Natural killer cell (primary cell): ENCODE measurements around the gene HEXIM1. TPM values are rescaled to one million over a fixed set of nuclear protein-coding genes. Genes with fewer than 3 reads are reported as not detected.
A peak's percentile ranks its signal among the peaks of the same experiment; 100 is the strongest.

Experiments
- ATAC-seq, 3 donors: fragments of 150-1000 bp in 2 of 3; fragments of 200-7000 bp in 1 of 3; cut with Tn5 transposase; 1 replicate in 1 of 3; 2 replicates in 2 of 3; pipeline ENCODE4 v1.10.0; 2021; ENCODE audit warnings: mild to moderate bottlenecking in 2 of 3, moderate library complexity in 2 of 3
- DNase-seq, 2 donors: peaks; one replicate each; pipeline versions ENCODE4 v3.0.0 to v3.0.0-alpha.2; 2013 to 2021; ENCODE audit warnings: mixed read lengths in 1 of 2
- H3K27ac ChIP-seq: one replicate; pipeline ENCODE4 v1.5.1; 2013; ENCODE audit warnings: mild to moderate bottlenecking, low read length
- H3K27me3 ChIP-seq: one replicate; pipeline ENCODE4 v1.6.1; 2013; ENCODE audit warnings: low read length; ENCODE audit not compliant: control insufficient read depth, insufficient read depth
- H3K36me3 ChIP-seq: one replicate; pipeline ENCODE4 v1.6.1; 2013; ENCODE audit warnings: low read length; ENCODE audit not compliant: control insufficient read depth, insufficient read depth
- H3K4me1 ChIP-seq: one replicate; pipeline ENCODE4 v1.6.1; 2013; ENCODE audit warnings: low read length; ENCODE audit not compliant: control insufficient read depth, insufficient read depth
- H3K4me3 ChIP-seq: one replicate; pipeline ENCODE4 v1.5.1; 2013; ENCODE audit warnings: low read length
- H3K9me3 ChIP-seq: one replicate; pipeline ENCODE4 v1.6.1; 2013; ENCODE audit warnings: low read length; ENCODE audit not compliant: control insufficient read depth, insufficient read depth
- H3K27ac Mint-ChIP-seq, 2 donors: one replicate each; pipeline ENCODE4 v1.8.0; 2022; ENCODE audit warnings: mild to moderate bottlenecking in 2 of 2, mixed read lengths in 2 of 2, moderate library complexity in 1 of 2
- H3K27me3 Mint-ChIP-seq, 2 donors: one replicate each; pipeline ENCODE4 v1.8.0; 2022; ENCODE audit warnings: low read depth in 2 of 2, mixed read lengths in 2 of 2
- H3K36me3 Mint-ChIP-seq: one replicate; pipeline ENCODE4 v1.8.0; 2022; ENCODE audit warnings: mixed read lengths
- H3K4me1 Mint-ChIP-seq, 2 donors: one replicate each; pipeline ENCODE4 v1.8.0; 2022; ENCODE audit warnings: mixed read lengths in 2 of 2
- H3K4me3 Mint-ChIP-seq: one replicate; pipeline ENCODE4 v1.8.0; 2022; ENCODE audit warnings: mild to moderate bottlenecking, moderate library complexity, mixed read lengths
- H3K9me3 Mint-ChIP-seq, 2 donors: one replicate each; pipeline ENCODE4 v1.8.0; 2022; ENCODE audit warnings: mixed read lengths in 2 of 2
- CTCF ChIP-seq: fragments of 200-600 bp; IDR thresholded peaks from one replicate; pipeline ENCODE4 v1.8.0; 2022; ENCODE audit warnings: antibody characterized with exemption
- WGBS: methylation state at CpG from one replicate; pipeline ENCODE4 v1.1.7; 2013; ENCODE audit warnings: missing lambda C conversion rate; ENCODE audit not compliant: insufficient coverage; 5-methylcytosine and 5-hydroxymethylcytosine counted together
- intact Hi-C: fragments of 100-400 bp; cut with micrococcal nuclease; formaldehyde crosslinking; loops from one replicate; pipeline ENCODE4 v1.14.2; 2022
- total RNA-seq, 4 donors: library from RNA; stranded (reverse); fragments of 120-200 nt in 1 of 4; gene quantifications; one replicate each; pipeline versions ENCODE4 v1.2.3 to v1.2.4, GENCODE V29; 2013 to 2022

The HEXIM1 gene
- total RNA-seq, 3 donors from 2014 or later (not counting 1 experiment from before 2014, with no cell fraction given): 64.9 to 80.7 (median 79.8) TPM

GRCh38 chr17:45135192-45135977, 12.9 kb upstream of the HEXIM1 start, which contains the start of gene ACBD4:
TSS of gene ACBD4 (plus strand) at chr17:45135687. CDS start at chr17:45136145, 458 bp downstream.
- Mint-ChIP-seq H3K27me3 (peaks cover 0 to 3% of the 10 kb centered on the region in 2 donors), H3K9me3 (no peaks in the 10 kb centered on the region), H3K27ac (peak within 1 kb of the TSS; percentile 77 to 90), H3K4me1 (peaks cover 12 to 20% of the 10 kb centered on the region in 2 donors), H3K36me3 (no peaks in the 10 kb centered on the region), H3K4me3 (peak within 1 kb of the TSS; percentile 90)
- Histone ChIP-seq H3K27me3 (no peaks in the 10 kb centered on the region), H3K36me3 (no peaks in the 10 kb centered on the region), H3K4me3 (peak within 1 kb of the TSS; percentile 81), H3K27ac (peak within 1 kb of the TSS; percentile 69), H3K9me3 (no peaks in the 10 kb centered on the region), H3K4me1 (peaks cover 33% of the 10 kb centered on the region)
- WGBS: 6% methylated on average over 40 of the region's 40 CpGs
- DNase-seq (peak; percentile 98 to 99), ATAC-seq (peak; percentile 86 to 96 (median 88))
- intact Hi-C loops: loop anchor here (1.0 to 2.0 kb wide), 5 partner anchors 13 to 250 kb away; partner anchors contain the start of genes HEXIM1 and HEXIM2
- peak; percentile 100 for TF ChIP-seq CTCF

GRCh38 chr17:45135978-45136791, 12.1 kb upstream of the HEXIM1 start:
- DNase-seq: no peak
- Histone ChIP-seq H3K4me1 (peaks cover 33% of the 10 kb centered on the region), H3K27ac (peak overlapping the region; percentile 69), H3K36me3 (no peaks in the 10 kb centered on the region), H3K4me3 (peak overlapping the region; percentile 81), H3K27me3 (no peaks in the 10 kb centered on the region), H3K9me3 (no peaks in the 10 kb centered on the region)
- peak overlapping the region; percentile 77 to 90 for H3K27ac Mint-ChIP-seq
- peaks cover 16 to 23% of the 10 kb centered on the region in 2 donors for H3K4me1 Mint-ChIP-seq
- peak overlapping the region; percentile 90 for H3K4me3 Mint-ChIP-seq
- TF ChIP-seq CTCF: no peak
- 65% methylated on average over 21 of the region's 21 CpGs for WGBS
- H3K9me3 Mint-ChIP-seq: no peaks in the 10 kb centered on the region
- peaks cover 0 to 1% of the 10 kb centered on the region in 2 donors for H3K27me3 Mint-ChIP-seq
- no peaks in the 10 kb centered on the region for H3K36me3 Mint-ChIP-seq
- no peak for ATAC-seq
- intact Hi-C loops: loop anchor here (1.0 to 2.0 kb wide), 5 partner anchors 13 to 249 kb away; partner anchors contain the start of genes HEXIM1 and HEXIM2

- no peaks in the 10 kb centered on the region for H3K36me3 Mint-ChIP-seq
- no peaks in the 10 kb centered on the region for H3K27me3 Mint-ChIP-seq
- TF ChIP-seq CTCF: no peak
- ATAC-seq: no peak
- H3K27ac Mint-ChIP-seq: peak overlapping the region in 1 of 2 donors; percentile 77
- peak overlapping the region; percentile 90 for H3K4me3 Mint-ChIP-seq
- H3K27ac ChIP-seq: no peak overlapping the region
- H3K4me1 Mint-ChIP-seq: peaks cover 18 to 25% of the 10 kb centered on the region in 2 donors
- intact Hi-C loops: no loop called here
- H3K4me1 ChIP-seq: peaks cover 29% of the 10 kb centered on the region
- no peak for DNase-seq
- H3K36me3 ChIP-seq: no peaks in the 10 kb centered on the region
- H3K9me3 Mint-ChIP-seq: no peaks in the 10 kb centered on the region
- H3K27me3 ChIP-seq: no peaks in the 10 kb centered on the region
- no peak overlapping the region for H3K4me3 ChIP-seq
- H3K9me3 ChIP-seq: no peaks in the 10 kb centered on the region
- WGBS: 94% methylated on average over 11 of the region's 12 CpGs
Observed at GRCh38 chr17:45136846-45137560, 11.3 kb upstream of the HEXIM1 start.
